Loucy (cell line): ENCODE results near the gene PPP1R13B.
"Not testable (repeated sequence)": the region's sequence is repeated elsewhere in the genome, so short reads cannot be mapped to it uniquely, and the experiment has no call there.

Experiments used
- H2AFZ ChIP-seq: fragments of 200-600 bp; sonication (generic); 2 replicates; pipeline ENCODE4 v1.6.0; 2016; ENCODE audit warnings: antibody characterized with exemption, mild to moderate bottlenecking, low read length, moderate library complexity
- H3F3A ChIP-seq: fragments of 200-600 bp; 2 replicates; pipeline ENCODE4 v1.6.0; 2016; ENCODE audit warnings: antibody characterized with exemption, low read depth, mild to moderate bottlenecking
- H3K27me3 ChIP-seq: fragments of 200-600 bp; sonication (generic); 2 replicates; pipeline ENCODE4 v1.6.1; 2014; ENCODE audit warnings: low read length, mild to moderate bottlenecking; ENCODE audit not compliant: insufficient read depth, poor library complexity, severe bottlenecking
- H3K36me3 ChIP-seq: fragments of 200-600 bp; sonication (generic); 2 replicates; pipeline ENCODE4 v1.6.1; 2016; ENCODE audit warnings: low read length; ENCODE audit not compliant: insufficient read depth
- H3K4me1 ChIP-seq: fragments of 200-600 bp; sonication (generic); 2 replicates; pipeline ENCODE4 v1.5.1; 2014; ENCODE audit warnings: low read length, mild to moderate bottlenecking; ENCODE audit not compliant: insufficient read depth, poor library complexity, severe bottlenecking
- H3K4me2 ChIP-seq: fragments of 200-600 bp; sonication (generic); 2 replicates; pipeline ENCODE4 v1.6.0; 2014; ENCODE audit warnings: antibody characterized with exemption, low read length, low read depth, mild to moderate bottlenecking; ENCODE audit not compliant: poor library complexity, severe bottlenecking
- H3K4me3 ChIP-seq: fragments of 200-600 bp; sonication (generic); 2 replicates; pipeline ENCODE4 v1.5.1; 2014; ENCODE audit warnings: low read length, mild to moderate bottlenecking, mixed read lengths; ENCODE audit not compliant: poor library complexity, severe bottlenecking
- H3K79me2 ChIP-seq: fragments of 200-600 bp; sonication (generic); 2 replicates; pipeline ENCODE4 v1.6.1; 2014; ENCODE audit warnings: low read length; ENCODE audit not compliant: insufficient read depth
- H3K9ac ChIP-seq: fragments of 200-600 bp; sonication (generic); 2 replicates; pipeline ENCODE4 v1.6.0; 2014; ENCODE audit warnings: mild to moderate bottlenecking, low read depth, low read length, moderate library complexity; ENCODE audit not compliant: poor library complexity, severe bottlenecking
- H3K9me2 ChIP-seq: fragments of 200-600 bp; sonication (generic); replicated peaks from 2 replicates; pipeline ENCODE4 v1.6.1; 2016; ENCODE audit warnings: low read depth, low read length, mixed read lengths
- H3K9me3 ChIP-seq: fragments of 200-600 bp; sonication (generic); 2 replicates; pipeline ENCODE4 v1.6.1; 2014; ENCODE audit warnings: mild to moderate bottlenecking, antibody characterized with exemption, low read length, low read depth; ENCODE audit not compliant: insufficient read depth
- H4K20me1 ChIP-seq: fragments of 200-600 bp; sonication (generic); 2 replicates; pipeline ENCODE4 v1.6.0; 2014; ENCODE audit warnings: antibody characterized with exemption, low read length, mild to moderate bottlenecking; ENCODE audit not compliant: insufficient read depth, poor library complexity, severe bottlenecking
- EZH2phosphoT487 ChIP-seq: fragments of 200-600 bp; IDR thresholded peaks from 2 replicates; pipeline ENCODE4 v1.6.1; 2018; ENCODE audit warnings: antibody characterized with exemption, mild to moderate bottlenecking, moderate library complexity, borderline replicate concordance
- TF ChIP-seq, protein P1 (sequence below): fragments of 200-600 bp; sonication (generic); conservative IDR thresholded peaks from 2 replicates; pipeline ENCODE4 v1.5.1; 2014; ENCODE audit warnings: mild to moderate bottlenecking, antibody characterized with exemption, low read length

Gene PPP1R13B

DNA sequence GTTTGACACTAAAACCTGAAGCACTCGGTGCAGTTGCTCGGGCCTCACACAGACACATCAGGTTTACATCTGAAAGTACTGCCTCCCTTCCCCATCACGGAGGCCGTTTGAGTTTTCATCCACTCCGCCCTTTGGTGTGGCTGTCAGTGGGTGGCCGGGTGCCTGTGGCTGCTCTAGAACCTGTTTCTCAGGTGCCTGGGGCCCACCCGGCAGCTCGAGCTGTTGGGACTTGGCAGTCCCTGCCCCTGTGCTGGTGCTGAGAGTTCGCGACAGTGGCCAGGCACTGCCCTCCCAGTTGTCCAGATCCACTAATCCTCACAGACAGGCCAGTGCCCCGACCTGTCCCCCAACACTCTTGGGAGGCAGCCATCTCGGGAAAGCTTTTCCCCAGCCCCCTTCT, 154.5 kb downstream of the PPP1R13B start:
- Histone ChIP-seq H4K20me1 (no peaks in the 10 kb centered on the region), H3K4me1 (no peaks in the 10 kb centered on the region), H3K36me3 (peaks cover 53% of the 10 kb centered on the region; the same call in 1 of the 2 replicates), H3K9me3 (no peaks in the 10 kb centered on the region), H3K9me2 (no peaks in the 10 kb centered on the region), H3K4me3 (no peak overlapping the region), H3K27me3 (no peaks in the 10 kb centered on the region), H3F3A (no peaks in the 10 kb centered on the region), H3K4me2 (no peak overlapping the region), H3K79me2 (no peaks in the 10 kb centered on the region), H2AFZ (no peak overlapping the region), H3K9ac (no peak overlapping the region)
- TF ChIP-seq, protein P1, sequence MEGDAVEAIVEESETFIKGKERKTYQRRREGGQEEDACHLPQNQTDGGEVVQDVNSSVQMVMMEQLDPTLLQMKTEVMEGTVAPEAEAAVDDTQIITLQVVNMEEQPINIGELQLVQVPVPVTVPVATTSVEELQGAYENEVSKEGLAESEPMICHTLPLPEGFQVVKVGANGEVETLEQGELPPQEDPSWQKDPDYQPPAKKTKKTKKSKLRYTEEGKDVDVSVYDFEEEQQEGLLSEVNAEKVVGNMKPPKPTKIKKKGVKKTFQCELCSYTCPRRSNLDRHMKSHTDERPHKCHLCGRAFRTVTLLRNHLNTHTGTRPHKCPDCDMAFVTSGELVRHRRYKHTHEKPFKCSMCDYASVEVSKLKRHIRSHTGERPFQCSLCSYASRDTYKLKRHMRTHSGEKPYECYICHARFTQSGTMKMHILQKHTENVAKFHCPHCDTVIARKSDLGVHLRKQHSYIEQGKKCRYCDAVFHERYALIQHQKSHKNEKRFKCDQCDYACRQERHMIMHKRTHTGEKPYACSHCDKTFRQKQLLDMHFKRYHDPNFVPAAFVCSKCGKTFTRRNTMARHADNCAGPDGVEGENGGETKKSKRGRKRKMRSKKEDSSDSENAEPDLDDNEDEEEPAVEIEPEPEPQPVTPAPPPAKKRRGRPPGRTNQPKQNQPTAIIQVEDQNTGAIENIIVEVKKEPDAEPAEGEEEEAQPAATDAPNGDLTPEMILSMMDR: no peak
- no peak for TF ChIP-seq EZH2phosphoT487

GRCh38 chr14:103692159-103692558, 155.2 kb downstream of the PPP1R13B start:
- Histone ChIP-seq H4K20me1 (no peaks in the 10 kb centered on the region), H3K4me1 (no peaks in the 10 kb centered on the region), H3K9ac (no peak overlapping the region), H3K9me2 (no peaks in the 10 kb centered on the region), H3K79me2 (no peaks in the 10 kb centered on the region), H3F3A (no peaks in the 10 kb centered on the region), H3K4me2 (no peak overlapping the region), H2AFZ (no peak overlapping the region), H3K36me3 (peaks cover 54% of the 10 kb centered on the region; the same call in 1 of the 2 replicates), H3K4me3 (no peak overlapping the region), H3K9me3 (no peaks in the 10 kb centered on the region), H3K27me3 (no peaks in the 10 kb centered on the region)
- no peak for TF ChIP-seq EZH2phosphoT487
- TF ChIP-seq, protein P1: no peak

DNA sequence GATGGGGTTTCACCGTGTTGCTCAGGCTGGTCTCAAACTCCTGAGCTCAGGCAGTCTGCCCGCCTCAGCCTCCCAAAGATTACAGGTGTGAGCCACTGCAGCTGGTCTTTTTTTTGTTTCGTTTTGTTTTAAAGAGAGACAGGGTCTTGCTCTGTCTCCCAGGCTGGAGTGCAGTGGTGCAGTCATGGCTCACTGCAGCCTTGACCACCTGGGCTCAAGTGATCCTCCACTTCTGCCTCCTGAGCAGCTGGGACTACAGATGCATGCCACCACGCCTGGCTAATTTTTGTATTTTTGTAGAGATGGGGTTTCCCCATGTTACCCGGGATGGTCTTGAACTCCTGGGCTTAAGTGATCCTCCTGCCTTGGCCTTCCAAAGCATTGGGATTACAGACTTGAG, 155.7 kb downstream of the PPP1R13B start:
- H3K27me3 ChIP-seq, H3K9ac ChIP-seq, H3K79me2 ChIP-seq, H3K4me1 ChIP-seq, H3K9me2 ChIP-seq, H3K4me3 ChIP-seq, H4K20me1 ChIP-seq, H2AFZ ChIP-seq, H3K4me2 ChIP-seq, H3F3A ChIP-seq, H3K9me3 ChIP-seq: not testable (repeated sequence)
- H3K36me3 ChIP-seq: peaks cover 59% of the 10 kb centered on the region; the same call in 1 of the 2 replicates

DNA sequence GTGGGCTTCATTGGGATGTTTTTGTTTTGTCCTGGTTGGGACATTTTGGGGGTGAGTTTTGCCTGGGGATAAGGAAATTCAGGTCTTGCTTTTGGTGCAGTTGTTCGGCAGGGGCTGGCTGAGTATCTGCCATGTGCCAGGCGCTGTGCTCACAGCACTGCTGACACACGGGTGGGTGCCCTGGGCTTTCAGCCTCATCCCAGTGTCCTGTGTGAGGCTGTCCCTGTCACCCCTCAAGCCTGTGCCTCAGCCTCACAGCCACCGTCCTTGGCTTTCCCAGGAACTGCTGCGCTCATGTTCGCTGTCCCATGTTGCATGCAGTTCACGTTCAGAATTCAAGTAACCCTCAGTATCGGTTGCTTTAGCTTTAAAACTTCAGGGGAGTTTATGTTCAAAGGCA, 157.0 kb downstream of the PPP1R13B start:
- Histone ChIP-seq H3K4me3 (no peak overlapping the region), H3F3A (no peaks in the 10 kb centered on the region), H3K9ac (no peak overlapping the region), H3K27me3 (no peaks in the 10 kb centered on the region), H2AFZ (no peak overlapping the region), H4K20me1 (no peaks in the 10 kb centered on the region), H3K4me2 (no peak overlapping the region), H3K4me1 (no peaks in the 10 kb centered on the region), H3K36me3 (peaks cover 72% of the 10 kb centered on the region; the same call in 1 of the 2 replicates), H3K9me3 (no peaks in the 10 kb centered on the region), H3K79me2 (no peaks in the 10 kb centered on the region), H3K9me2 (no peaks in the 10 kb centered on the region)
- TF ChIP-seq, protein P1: no peak
- TF ChIP-seq EZH2phosphoT487: no peak
